ENCODE data around the gene ENPP3.

The ENPP3 gene

GRCh38 chr6:131642565-131642964 is 5.5 kb downstream of the ENPP3 start (continued):
- no peak for TF ChIP-seq ZNF704 (tag by site-specific recombination; IDR thresholded peaks at IDR 0.05)

GRCh38 chr6:131642987-131643611 is 6.0 kb downstream of the ENPP3 start:
- Histone ChIP-seq H3K27ac (ENCODE audit: extremely low read depth, low read depth, low read length) (no peak overlapping the region), H3K4me3 (ENCODE audit: low read depth, low read length) (no peak overlapping the region), H3K9me3 (ENCODE audit: control insufficient read depth, insufficient read depth, low read depth, low read length) (no peaks in the 10 kb centered on the region), H3K4me1 (ENCODE audit: control insufficient read depth, insufficient read depth, low read length) (no peaks in the 10 kb centered on the region), H3K36me3 (ENCODE audit: control insufficient read depth in 2 of 2, insufficient read depth in 1 of 2, low read length in 2 of 2) (no peaks in the 10 kb centered on the region)
- ChIA-PET POLR2A (no interaction called here), CTCF (interaction anchor here (0.7 kb wide), 1 partner anchor 14 kb away, joined by 4 read pairs; no protein-coding TSS in a partner anchor)
- TF ChIP-seq ZNF585B (tag by site-specific recombination; IDR thresholded peaks at IDR 0.05) (no peak), ZNF324 (tag by site-specific recombination; IDR thresholded peaks at IDR 0.05) (no peak), ZNF600 (tag by site-specific recombination; IDR thresholded peaks at IDR 0.05) (no peak), ZNF174 (tag by site-specific recombination; IDR thresholded peaks at IDR 0.05) (no peak), SETDB1 (IDR thresholded peaks at IDR 0.05; ENCODE audit: insufficient read length, low read length) (no peak), GLI4 (tag by site-specific recombination; IDR thresholded peaks at IDR 0.05) (no peak), ZNF214 (tag by site-specific recombination; IDR thresholded peaks at IDR 0.05; ENCODE audit: borderline replicate concordance) (no peak), ZNF777 (tag by site-specific recombination; IDR thresholded peaks at IDR 0.05; ENCODE audit: borderline replicate concordance) (no peak)

GRCh38 chr6:131643855-131644460 is 6.9 kb downstream of the ENPP3 start:
- ChIA-PET POLR2A (no interaction called here), CTCF (interaction anchor here (0.7 to 1.9 kb wide), 2 partner anchors 16 to 535 kb away, joined by 3 to 6 read pairs; partner anchors contain the start of gene MED23)
- no peaks in the 10 kb centered on the region for H3K36me3 ChIP-seq (ENCODE audit: control insufficient read depth in 2 of 2, insufficient read depth in 1 of 2, low read length in 2 of 2)
- H3K4me3 ChIP-seq (ENCODE audit: low read depth, low read length), result no peak overlapping the region
- TF ChIP-seq ZEB2 (tag by site-specific recombination; IDR thresholded peaks at IDR 0.05), result no peak
- no peak for TF ChIP-seq BCL6B (tag by site-specific recombination; IDR thresholded peaks at IDR 0.05)
- TF ChIP-seq SALL2 (tag by site-specific recombination; IDR thresholded peaks at IDR 0.05; ENCODE audit: borderline replicate concordance), result no peak
- TF ChIP-seq ZNF561 (tag by site-specific recombination; IDR thresholded peaks at IDR 0.05; ENCODE audit: borderline replicate concordance), result no peak
- TF ChIP-seq HIC1 (tag by site-specific recombination; IDR thresholded peaks at IDR 0.05), result no peak
- TF ChIP-seq GFI1B (tag by site-specific recombination; IDR thresholded peaks at IDR 0.05), result no peak
- TF ChIP-seq ZNF426 (tag by site-specific recombination; IDR thresholded peaks at IDR 0.05), result no peak
- no peak for TF ChIP-seq ZNF2 (tag by site-specific recombination; IDR thresholded peaks at IDR 0.05)
- no peak for TF ChIP-seq PRDM6 (tag by site-specific recombination; IDR thresholded peaks at IDR 0.05)
- no peak overlapping the region for H3K27ac ChIP-seq (ENCODE audit: extremely low read depth, low read depth, low read length)
- H3K9me3 ChIP-seq (ENCODE audit: control insufficient read depth, insufficient read depth, low read depth, low read length), result no peaks in the 10 kb centered on the region
- H3K4me1 ChIP-seq (ENCODE audit: control insufficient read depth, insufficient read depth, low read length), result no peaks in the 10 kb centered on the region
